GM12878 (cell line): ENCODE measurements around the gene CHL1. TPM values are rescaled to one million over a fixed set of nuclear protein-coding genes. Genes with fewer than 3 reads are reported as not detected.

Experiments used
- ATAC-seq: fragments of 200-7000 bp; cut with Tn5 transposase; 3 replicates; pipeline ENCODE4 v1.9.1; 2020; ENCODE audit warnings: mild to moderate bottlenecking, moderate library complexity
- BruUV-seq: library from RNA; stranded (reverse); fragments of 400-500 nt; replicated peaks from 2 replicates; lab custom pipeline; 2021; lab: Mats Ljungman, UMichigan
- CTCF ChIA-PET: fragments of 300-600 bp; sonication (Branson Sonifier 250); formaldehyde crosslinking; extraction: SDS; loops from one replicate; lab custom pipeline; 2021; ENCODE audit warnings: inconsistent platforms; lab: Yijun Ruan, JAX
- POLR2A ChIA-PET: fragments of 350-600 bp; formaldehyde crosslinking; extraction: SDS; loops from one replicate; lab custom pipeline; 2021; ENCODE audit warnings: inconsistent platforms; lab: Charles Lee
- RAD21 ChIA-PET: fragments of 300-600 bp; sonication (Branson Sonifier 250); formaldehyde crosslinking; loops from one replicate; lab custom pipeline; 2023; ENCODE audit warnings: antibody characterized with exemption; ENCODE audit not compliant: unreplicated experiment; lab: Charles Lee
- SMC1A ChIA-PET: fragments of 300-600 bp; sonication (Branson Sonifier 250); formaldehyde crosslinking; loops from one replicate; lab custom pipeline; 2023; ENCODE audit not compliant: unreplicated experiment, uncharacterized antibody; lab: Charles Lee
- DNase-seq: peaks from one replicate; pipeline ENCODE4 v3.0.0-alpha.2; 2011; ENCODE audit warnings: low read depth, low spot score
- FAIRE-seq: peaks from 3 replicates; lab custom pipeline; 2011; peaks lifted over from hg19 to GRCh38; lab: Jason Lieb, UNC
- H2AFZ ChIP-seq: 2 replicates; pipeline ENCODE4 v1.6.0; 2011; ENCODE audit warnings: low read depth, low read length, control low read depth; ENCODE audit not compliant: control insufficient read depth
- H3K27ac ChIP-seq: 2 replicates; pipeline ENCODE4 v1.5.1; 2011; ENCODE audit warnings: control low read depth; ENCODE audit not compliant: control insufficient read depth, insufficient read depth
- H3K27me3 ChIP-seq, 2 experiments: replicated peaks in 1 of 2; 2 replicates each; pipeline versions ENCODE4 v1.6.0 to v1.6.1; 2011; ENCODE audit warnings: low read length in 1 of 2; ENCODE audit not compliant: control insufficient read depth in 2 of 2, insufficient read depth in 2 of 2
- H3K36me3 ChIP-seq, 2 experiments: 2 replicates each; pipeline ENCODE4 v1.5.1; 2011; ENCODE audit warnings: low read length in 1 of 2; ENCODE audit not compliant: control insufficient read depth in 2 of 2, insufficient read depth in 2 of 2
- H3K4me1 ChIP-seq: 2 replicates; pipeline ENCODE4 v1.6.1; 2011; ENCODE audit warnings: mild to moderate bottlenecking, low read length, moderate library complexity, mixed read lengths; ENCODE audit not compliant: control insufficient read depth, insufficient read depth
- H3K4me2 ChIP-seq: 2 replicates; pipeline ENCODE4 v1.6.0; 2011; ENCODE audit warnings: control low read depth; ENCODE audit not compliant: control insufficient read depth, insufficient read depth
- H3K4me3 ChIP-seq: fragments of 200-600 bp; sonication (generic); 2 replicates; pipeline ENCODE4 v1.5.1; 2016
- H3K79me2 ChIP-seq: 2 replicates; pipeline ENCODE4 v1.6.0; 2011; ENCODE audit warnings: low read length; ENCODE audit not compliant: control insufficient read depth, insufficient read depth
- H3K9ac ChIP-seq: 2 replicates; pipeline ENCODE4 v1.8.0; 2011; ENCODE audit warnings: low read length, control low read depth, mixed read lengths; ENCODE audit not compliant: control insufficient read depth, insufficient read depth
- H3K9me3 ChIP-seq: replicated peaks from 3 replicates; pipeline ENCODE4 v1.5.1; 2011; ENCODE audit warnings: mild to moderate bottlenecking, low read length; ENCODE audit not compliant: control insufficient read depth, insufficient read depth
- H4K20me1 ChIP-seq: 2 replicates; pipeline ENCODE4 v1.6.0; 2011; ENCODE audit not compliant: control insufficient read depth, insufficient read depth
- ATF7 ChIP-seq: fragments of 450-650 bp; IDR thresholded peaks from 2 replicates; pipeline ENCODE4 v1.6.1; 2016; ENCODE audit warnings: low read depth, mild to moderate bottlenecking
- CHD2 ChIP-seq: IDR thresholded peaks from 2 replicates; pipeline ENCODE4 v1.6.1; 2011; ENCODE audit warnings: low read depth, low read length, improper control_type of control experiment, borderline replicate concordance
- ESRRA ChIP-seq: IDR thresholded peaks from 2 replicates; pipeline ENCODE4 v1.6.1; 2012; ENCODE audit warnings: mild to moderate bottlenecking, low read length, improper control_type of control experiment
- GABPA ChIP-seq: IDR thresholded peaks from 2 replicates; pipeline ENCODE4 v1.6.1; 2014; ENCODE audit warnings: antibody characterized with exemption, low read depth, mild to moderate bottlenecking, inconsistent platforms
- KAT2A ChIP-seq: conservative IDR thresholded peaks from 2 replicates; pipeline ENCODE4 v1.6.1; 2011; ENCODE audit warnings: low read depth, low read length; ENCODE audit not compliant: control insufficient read depth
- NFXL1 ChIP-seq: fragments of 450-650 bp; IDR thresholded peaks from 2 replicates; pipeline ENCODE4 v1.6.1; 2017; ENCODE audit warnings: antibody characterized with exemption, mild to moderate bottlenecking, borderline replicate concordance
- NFYA ChIP-seq: IDR thresholded peaks from 2 replicates; pipeline ENCODE4 v1.6.1; 2011; ENCODE audit warnings: low read depth, mild to moderate bottlenecking, low read length, improper control_type of control experiment, borderline replicate concordance
- POLR2AphosphoS5 ChIP-seq: IDR thresholded peaks from 2 replicates; pipeline ENCODE4 v1.6.1; 2011; ENCODE audit warnings: mild to moderate bottlenecking, low read length, inconsistent platforms
- RAD21 ChIP-seq: IDR thresholded peaks from 2 replicates; pipeline ENCODE4 v1.6.1; 2011; ENCODE audit warnings: mild to moderate bottlenecking, low read depth, low read length, moderate library complexity; ENCODE audit not compliant: insufficient read depth
- SP1 ChIP-seq: IDR thresholded peaks from one replicate; pipeline ENCODE4 v1.6.1; 2011; ENCODE audit warnings: low read depth, low read length
- in situ Hi-C: fragments of 300-500 bp; cut with MboI; formaldehyde crosslinking; loops from 9 replicates; pipeline ENCODE4 v1.14.3; 2018; ENCODE audit warnings: mixed read lengths
- intact Hi-C: fragments of 100-400 bp; cut with micrococcal nuclease; formaldehyde crosslinking; loops from one replicate; pipeline ENCODE4 v1.14.2; 2022; ENCODE audit not compliant: unreplicated experiment
- polyA plus RNA-seq, 11 experiments: library from polyadenylated mRNA; depleted of rRNA in 4 of 11; unstranded in 6 of 11; stranded (reverse) in 5 of 11; fragments of >200 nt; fragmentation: Nextera tagmentation in 4 of 11; fragmentation: Illumina TruSeq in 1 of 11; extraction: Ambion mirVana in 4 of 11; extraction: Trizol in 1 of 11; gene quantifications; 1 replicate in 1 of 11; 2 replicates in 10 of 11; pipeline versions ENCODE4 v1.2.1 to v1.2.3, GENCODE V29; 2011 to 2016; ENCODE audit warnings: inconsistent platforms in 2 of 11, missing spikeins in 2 of 11, low read depth in 1 of 11
- total RNA-seq, 4 experiments: library from RNA; depleted of rRNA in 3 of 4; stranded (reverse); fragments of >200 nt in 3 of 4; fragmentation: Illumina TruSeq in 1 of 4; extraction: Trizol in 1 of 4; gene quantifications; 2 replicates each; pipeline versions ENCODE4 v1.2.1 to v1.2.3, GENCODE V29; 2013 to 2021
- TF ChIP-seq, protein P1 (sequence below): fragments of 450-650 bp; formaldehyde crosslinking; IDR thresholded peaks from 2 replicates; pipeline ENCODE4 v1.4.0; 2022; ENCODE audit warnings: mild to moderate bottlenecking, moderate library complexity
- TF ChIP-seq, protein P2 (sequence below): fragments of 450-650 bp; IDR thresholded peaks from 2 replicates; pipeline ENCODE4 v1.6.1; 2018; ENCODE audit warnings: mild to moderate bottlenecking, low read depth, moderate library complexity; ENCODE audit not compliant: partially characterized antibody
- TF ChIP-seq, protein P3 (sequence below): fragments of 450-650 bp; IDR thresholded peaks from 2 replicates; pipeline ENCODE4 v1.6.1; 2014; ENCODE audit warnings: mild to moderate bottlenecking
- TF ChIP-seq, protein P4 (sequence below): IDR thresholded peaks from 2 replicates; pipeline ENCODE4 v1.6.1; 2012; ENCODE audit warnings: low read depth, low read length, improper control_type of control experiment
- TF ChIP-seq, protein P5 (sequence below): fragments of 450-650 bp; IDR thresholded peaks from 2 replicates; pipeline ENCODE4 v1.6.1; 2017; ENCODE audit warnings: mild to moderate bottlenecking

Gene CHL1
- total and polyA plus RNA-seq, 10 of the 15 experiments (the other 5 are each of a cell fraction or from before 2014, with no cell fraction given), result 0.71 to 30.4 (median 1.8) TPM

DNA sequence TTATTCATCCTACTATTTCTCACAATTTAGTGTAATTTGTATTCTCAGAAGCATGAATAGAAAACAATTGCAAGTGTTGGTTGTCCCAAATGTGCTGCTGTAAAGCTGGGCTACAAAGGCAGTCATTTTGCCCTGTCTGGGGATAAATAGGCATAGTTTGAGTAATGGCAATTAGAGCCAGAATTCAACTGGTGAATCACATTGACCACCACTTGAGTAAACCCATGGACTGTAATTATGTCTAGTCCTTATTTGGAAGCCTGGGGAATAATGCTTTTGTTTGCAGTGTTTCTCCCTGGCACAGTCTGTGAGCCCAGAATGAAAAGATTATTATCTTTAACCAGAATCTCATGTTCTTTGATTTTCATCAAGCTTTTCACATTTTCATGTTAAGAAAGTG, 30.5 kb upstream of the CHL1 start:
- DNase-seq (no peak), FAIRE-seq (no peak), ATAC-seq (no peak)
- H3K27me3 ChIP-seq, result peaks cover 0 to 3% of the 10 kb centered on the region in 2 experiments; a peak in 1 of 4 replicates
- intact Hi-C loops, result no loop called here
- no peaks in the 10 kb centered on the region for H3K9me3 ChIP-seq
- H3K36me3 ChIP-seq, result no peaks in the 10 kb centered on the region
- in situ Hi-C loops, result no loop called here
- H3K9ac ChIP-seq, result no peak overlapping the region
- SMC1A ChIA-PET, result interaction anchor here (0.9 to 2.4 kb wide), 4 partner anchors 11 to 188 kb away, joined by 3 to 7 read pairs (median 3); no protein-coding TSS in a partner anchor
- no peaks in the 10 kb centered on the region for H3K4me1 ChIP-seq
- H3K4me2 ChIP-seq, result no peak overlapping the region
- no peak overlapping the region for H3K4me3 ChIP-seq
- RAD21 ChIA-PET, result no interaction called here
- BruUV-seq, result no TSS peak
- H2AFZ ChIP-seq, result no peak overlapping the region
- H3K79me2 ChIP-seq, result no peaks in the 10 kb centered on the region
- CTCF ChIA-PET, result no interaction called here
- H3K27ac ChIP-seq, result no peak overlapping the region
- no peaks in the 10 kb centered on the region for H4K20me1 ChIP-seq
- POLR2A ChIA-PET, result no interaction called here
- TF ChIP-seq, protein P1, sequence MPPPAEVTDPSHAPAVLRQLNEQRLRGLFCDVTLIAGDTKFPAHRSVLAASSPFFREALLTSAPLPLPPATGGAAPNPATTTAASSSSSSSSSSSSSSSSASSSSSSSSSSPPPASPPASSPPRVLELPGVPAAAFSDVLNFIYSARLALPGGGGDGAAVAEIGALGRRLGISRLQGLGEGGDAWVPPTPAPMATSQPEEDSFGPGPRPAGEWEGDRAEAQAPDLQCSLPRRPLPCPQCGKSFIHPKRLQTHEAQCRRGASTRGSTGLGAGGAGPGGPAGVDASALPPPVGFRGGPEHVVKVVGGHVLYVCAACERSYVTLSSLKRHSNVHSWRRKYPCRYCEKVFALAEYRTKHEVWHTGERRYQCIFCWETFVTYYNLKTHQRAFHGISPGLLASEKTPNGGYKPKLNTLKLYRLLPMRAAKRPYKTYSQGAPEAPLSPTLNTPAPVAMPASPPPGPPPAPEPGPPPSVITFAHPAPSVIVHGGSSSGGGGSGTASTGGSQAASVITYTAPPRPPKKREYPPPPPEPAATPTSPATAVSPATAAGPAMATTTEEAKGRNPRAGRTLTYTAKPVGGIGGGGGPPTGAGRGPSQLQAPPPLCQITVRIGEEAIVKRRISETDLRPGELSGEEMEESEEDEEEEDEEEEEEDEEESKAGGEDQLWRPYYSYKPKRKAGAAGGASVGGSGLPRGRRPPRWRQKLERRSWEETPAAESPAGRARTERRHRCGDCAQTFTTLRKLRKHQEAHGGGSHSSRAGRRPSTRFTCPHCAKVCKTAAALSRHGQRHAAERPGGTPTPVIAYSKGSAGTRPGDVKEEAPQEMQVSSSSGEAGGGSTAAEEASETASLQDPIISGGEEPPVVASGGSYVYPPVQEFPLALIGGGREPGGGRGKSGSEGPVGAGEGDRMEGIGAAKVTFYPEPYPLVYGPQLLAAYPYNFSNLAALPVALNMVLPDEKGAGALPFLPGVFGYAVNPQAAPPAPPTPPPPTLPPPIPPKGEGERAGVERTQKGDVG, result no peak
- TF ChIP-seq RAD21 (no peak), POLR2AphosphoS5 (no peak), KAT2A (no peak), ATF7 (no peak), SP1 (no peak), CHD2 (no peak), NFXL1 (no peak), NFYA (no peak), ESRRA (no peak), GABPA (no peak)
- TF ChIP-seq, protein P2, sequence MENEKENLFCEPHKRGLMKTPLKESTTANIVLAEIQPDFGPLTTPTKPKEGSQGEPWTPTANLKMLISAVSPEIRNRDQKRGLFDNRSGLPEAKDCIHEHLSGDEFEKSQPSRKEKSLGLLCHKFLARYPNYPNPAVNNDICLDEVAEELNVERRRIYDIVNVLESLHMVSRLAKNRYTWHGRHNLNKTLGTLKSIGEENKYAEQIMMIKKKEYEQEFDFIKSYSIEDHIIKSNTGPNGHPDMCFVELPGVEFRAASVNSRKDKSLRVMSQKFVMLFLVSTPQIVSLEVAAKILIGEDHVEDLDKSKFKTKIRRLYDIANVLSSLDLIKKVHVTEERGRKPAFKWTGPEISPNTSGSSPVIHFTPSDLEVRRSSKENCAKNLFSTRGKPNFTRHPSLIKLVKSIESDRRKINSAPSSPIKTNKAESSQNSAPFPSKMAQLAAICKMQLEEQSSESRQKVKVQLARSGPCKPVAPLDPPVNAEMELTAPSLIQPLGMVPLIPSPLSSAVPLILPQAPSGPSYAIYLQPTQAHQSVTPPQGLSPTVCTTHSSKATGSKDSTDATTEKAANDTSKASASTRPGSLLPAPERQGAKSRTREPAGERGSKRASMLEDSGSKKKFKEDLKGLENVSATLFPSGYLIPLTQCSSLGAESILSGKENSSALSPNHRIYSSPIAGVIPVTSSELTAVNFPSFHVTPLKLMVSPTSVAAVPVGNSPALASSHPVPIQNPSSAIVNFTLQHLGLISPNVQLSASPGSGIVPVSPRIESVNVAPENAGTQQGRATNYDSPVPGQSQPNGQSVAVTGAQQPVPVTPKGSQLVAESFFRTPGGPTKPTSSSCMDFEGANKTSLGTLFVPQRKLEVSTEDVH, result no peak
- TF ChIP-seq, protein P3, sequence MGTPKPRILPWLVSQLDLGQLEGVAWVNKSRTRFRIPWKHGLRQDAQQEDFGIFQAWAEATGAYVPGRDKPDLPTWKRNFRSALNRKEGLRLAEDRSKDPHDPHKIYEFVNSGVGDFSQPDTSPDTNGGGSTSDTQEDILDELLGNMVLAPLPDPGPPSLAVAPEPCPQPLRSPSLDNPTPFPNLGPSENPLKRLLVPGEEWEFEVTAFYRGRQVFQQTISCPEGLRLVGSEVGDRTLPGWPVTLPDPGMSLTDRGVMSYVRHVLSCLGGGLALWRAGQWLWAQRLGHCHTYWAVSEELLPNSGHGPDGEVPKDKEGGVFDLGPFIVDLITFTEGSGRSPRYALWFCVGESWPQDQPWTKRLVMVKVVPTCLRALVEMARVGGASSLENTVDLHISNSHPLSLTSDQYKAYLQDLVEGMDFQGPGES, result no peak
- TF ChIP-seq, protein P4, sequence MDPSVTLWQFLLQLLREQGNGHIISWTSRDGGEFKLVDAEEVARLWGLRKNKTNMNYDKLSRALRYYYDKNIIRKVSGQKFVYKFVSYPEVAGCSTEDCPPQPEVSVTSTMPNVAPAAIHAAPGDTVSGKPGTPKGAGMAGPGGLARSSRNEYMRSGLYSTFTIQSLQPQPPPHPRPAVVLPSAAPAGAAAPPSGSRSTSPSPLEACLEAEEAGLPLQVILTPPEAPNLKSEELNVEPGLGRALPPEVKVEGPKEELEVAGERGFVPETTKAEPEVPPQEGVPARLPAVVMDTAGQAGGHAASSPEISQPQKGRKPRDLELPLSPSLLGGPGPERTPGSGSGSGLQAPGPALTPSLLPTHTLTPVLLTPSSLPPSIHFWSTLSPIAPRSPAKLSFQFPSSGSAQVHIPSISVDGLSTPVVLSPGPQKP, result no peak
- TF ChIP-seq, protein P5, sequence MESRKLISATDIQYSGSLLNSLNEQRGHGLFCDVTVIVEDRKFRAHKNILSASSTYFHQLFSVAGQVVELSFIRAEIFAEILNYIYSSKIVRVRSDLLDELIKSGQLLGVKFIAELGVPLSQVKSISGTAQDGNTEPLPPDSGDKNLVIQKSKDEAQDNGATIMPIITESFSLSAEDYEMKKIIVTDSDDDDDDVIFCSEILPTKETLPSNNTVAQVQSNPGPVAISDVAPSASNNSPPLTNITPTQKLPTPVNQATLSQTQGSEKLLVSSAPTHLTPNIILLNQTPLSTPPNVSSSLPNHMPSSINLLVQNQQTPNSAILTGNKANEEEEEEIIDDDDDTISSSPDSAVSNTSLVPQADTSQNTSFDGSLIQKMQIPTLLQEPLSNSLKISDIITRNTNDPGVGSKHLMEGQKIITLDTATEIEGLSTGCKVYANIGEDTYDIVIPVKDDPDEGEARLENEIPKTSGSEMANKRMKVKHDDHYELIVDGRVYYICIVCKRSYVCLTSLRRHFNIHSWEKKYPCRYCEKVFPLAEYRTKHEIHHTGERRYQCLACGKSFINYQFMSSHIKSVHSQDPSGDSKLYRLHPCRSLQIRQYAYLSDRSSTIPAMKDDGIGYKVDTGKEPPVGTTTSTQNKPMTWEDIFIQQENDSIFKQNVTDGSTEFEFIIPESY, result no peak
